COLO668 (cell line): ENCODE results near the gene RAB1A.
"Not testable (repeated sequence)": the region's sequence is repeated elsewhere in the genome, so short reads cannot be mapped to it uniquely, and the experiment has no call there.

Source experiments
- DNase-seq: peaks from one replicate; lab custom pipeline; 2025; ENCODE audit not compliant: unreplicated experiment; lab: John Stamatoyannopoulos, UW

RAB1A gene

DNA sequence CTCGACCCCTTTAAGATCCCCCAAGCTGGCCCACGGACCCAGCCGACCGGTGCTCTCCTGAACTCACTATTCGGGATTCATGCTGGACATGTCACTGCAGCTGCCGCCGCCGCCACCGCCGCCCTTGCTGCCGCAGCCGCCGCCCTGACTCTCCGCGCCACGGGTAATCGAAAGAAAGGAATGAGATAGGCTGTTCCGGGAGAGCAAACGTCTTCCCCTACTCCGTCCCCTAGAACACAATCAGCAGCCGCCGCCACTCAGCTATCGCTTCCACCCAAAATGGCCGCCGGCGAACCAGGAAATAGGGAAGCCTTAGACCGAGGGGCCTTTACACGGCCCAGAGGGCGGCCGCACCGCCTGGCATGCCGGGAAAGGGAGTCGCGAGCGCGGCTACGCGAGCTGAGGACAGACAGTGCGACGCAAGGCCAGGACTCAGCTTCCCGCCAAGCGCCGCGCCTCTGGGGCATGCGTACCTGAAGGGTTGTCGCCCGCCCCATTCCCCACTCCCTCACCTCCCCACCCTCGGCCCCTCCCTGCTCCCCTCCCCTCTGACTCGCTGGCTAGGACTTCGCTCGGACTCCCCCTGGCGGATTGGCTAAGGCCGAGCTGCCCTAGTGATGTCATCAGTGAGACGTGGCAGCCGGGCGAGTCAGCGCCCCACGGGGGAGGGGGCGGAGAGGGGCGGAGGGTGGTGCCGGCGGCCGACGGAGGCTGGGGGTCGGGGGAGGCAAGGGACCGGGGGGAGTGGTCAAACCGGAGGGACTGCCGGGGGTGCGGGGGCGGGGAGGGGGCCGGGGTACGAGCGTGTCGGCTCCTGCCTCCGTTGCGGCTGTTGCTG, at the start of gene RAB1A:
RAB1A (minus strand) TSS at position 281 of the 838 bp plus-strand sequence; CDS start at position 90, 191 bp downstream.
- DNase-seq, result peak; percentile 99

DNA sequence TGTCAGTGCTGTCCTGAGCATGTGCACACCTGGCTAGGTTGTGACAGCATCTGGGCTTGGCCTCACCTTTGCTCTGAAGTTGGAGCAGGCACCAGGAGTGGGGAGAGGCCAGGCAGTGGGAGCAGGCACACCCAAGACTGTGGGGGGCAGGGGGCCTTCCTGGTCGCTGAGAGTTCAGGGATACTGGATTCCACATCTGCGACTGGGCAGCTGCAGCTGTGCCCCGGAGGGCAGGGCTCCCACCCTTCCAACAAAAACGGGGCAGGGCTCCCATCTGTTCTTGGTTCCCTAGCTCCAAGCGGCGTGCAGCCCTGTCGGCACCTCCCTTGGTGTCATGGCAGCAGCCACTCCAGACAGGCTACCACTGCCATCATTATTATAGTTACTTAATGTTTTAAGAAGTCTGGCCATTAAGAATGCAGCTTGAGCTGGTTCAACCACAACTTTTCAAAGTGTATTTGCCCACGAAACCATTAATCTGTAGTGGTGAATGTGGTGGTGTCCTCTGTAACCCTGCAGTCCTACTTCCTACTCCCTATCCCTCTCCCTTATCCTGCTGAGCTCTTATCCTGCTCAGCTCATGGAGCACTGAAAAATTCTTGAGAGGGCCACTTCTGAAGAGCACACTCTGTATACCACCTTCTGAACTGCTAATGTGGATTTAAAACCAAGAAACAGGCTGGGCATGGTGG, 48.0 kb upstream of the RAB1A start:
- DNase-seq, result no peak

DNA sequence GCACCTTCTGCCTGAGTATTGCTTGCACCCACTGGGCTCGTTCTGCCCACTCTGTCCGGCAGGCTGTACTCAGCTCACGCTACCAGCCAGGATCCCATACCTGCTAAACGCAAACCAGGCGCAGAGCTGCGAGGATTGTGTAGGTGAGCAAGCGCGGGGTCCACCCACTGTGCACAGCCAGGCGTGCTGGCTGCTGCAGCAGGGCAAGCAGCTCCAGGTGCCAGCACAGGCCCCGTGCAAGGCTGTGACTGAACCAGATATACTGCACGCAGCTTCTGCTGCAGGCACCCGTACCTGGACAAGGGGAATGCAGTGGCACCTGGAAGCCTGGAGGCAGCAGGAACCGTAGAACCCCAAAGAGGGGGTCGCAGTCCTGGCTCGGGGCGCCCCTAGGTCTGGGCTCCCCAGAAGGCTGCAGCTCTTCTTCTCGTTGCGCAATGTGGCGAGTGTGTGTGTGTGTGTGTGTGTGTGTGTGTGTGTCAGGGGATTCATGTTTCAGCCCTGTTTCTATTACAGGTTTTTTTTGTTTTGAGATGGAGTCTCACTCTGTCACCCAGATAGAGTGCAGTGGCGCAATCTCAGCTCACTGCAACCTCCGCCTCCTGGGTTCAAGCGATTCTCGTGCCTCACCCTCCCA, 46.1 kb upstream of the RAB1A start:
- no peak for DNase-seq

DNA sequence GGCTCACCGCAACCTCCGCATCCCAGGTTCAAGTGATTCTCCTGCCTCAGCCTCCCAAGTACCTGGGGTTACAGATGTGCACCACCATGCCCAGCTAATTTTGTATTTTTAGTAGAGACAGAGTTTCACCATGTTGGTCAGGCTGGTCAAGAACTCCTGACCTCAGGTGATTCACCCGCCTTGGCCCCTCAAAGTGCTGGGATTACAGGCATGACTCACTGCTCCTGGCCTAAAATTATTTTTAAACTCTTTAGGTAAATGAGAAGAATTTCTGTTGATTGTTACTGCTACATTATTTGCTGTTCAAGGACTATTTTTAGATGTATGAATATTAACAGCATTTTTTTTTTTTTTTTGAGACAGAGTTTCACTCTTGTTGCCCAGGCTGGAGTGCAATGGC, 44.1 kb upstream of the RAB1A start:
- not testable (repeated sequence) for DNase-seq

DNA sequence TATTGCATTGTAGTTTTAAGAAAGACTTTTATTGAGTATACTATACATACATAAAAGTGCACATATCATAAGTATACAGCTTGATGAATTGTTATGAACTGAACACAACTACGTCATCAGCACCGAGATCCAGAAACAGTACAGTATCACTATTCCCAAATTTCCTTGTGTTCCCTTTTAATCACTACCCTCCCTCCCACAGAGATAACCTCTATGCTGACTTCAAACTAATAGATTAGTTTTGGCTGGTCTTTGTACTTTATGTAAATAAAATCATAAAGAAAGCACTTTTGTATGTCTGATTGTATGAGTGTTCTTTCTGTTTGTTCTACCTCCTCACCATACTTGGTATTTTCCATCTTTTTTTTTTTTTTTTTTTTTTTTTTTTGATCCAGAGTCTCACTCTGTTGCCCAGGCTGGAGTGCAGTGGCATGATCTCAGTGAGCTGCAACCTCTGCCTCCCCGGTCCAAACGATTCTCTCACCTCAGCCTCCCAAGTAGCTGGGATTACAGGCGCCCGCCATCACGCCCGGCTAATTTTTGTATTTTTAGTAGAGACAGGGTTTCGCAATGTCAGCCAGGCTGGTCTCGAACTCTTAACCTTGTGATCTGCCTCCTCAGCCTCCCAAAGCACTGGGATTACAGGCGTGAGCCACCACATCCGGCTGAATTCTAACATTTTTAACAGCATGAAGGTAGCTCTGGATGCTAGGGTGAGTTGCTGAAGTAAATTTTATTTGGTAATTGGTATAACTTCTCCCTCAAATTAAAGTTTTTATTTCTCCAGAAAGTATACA, 43.3 kb upstream of the RAB1A start:
- no peak for DNase-seq

DNA sequence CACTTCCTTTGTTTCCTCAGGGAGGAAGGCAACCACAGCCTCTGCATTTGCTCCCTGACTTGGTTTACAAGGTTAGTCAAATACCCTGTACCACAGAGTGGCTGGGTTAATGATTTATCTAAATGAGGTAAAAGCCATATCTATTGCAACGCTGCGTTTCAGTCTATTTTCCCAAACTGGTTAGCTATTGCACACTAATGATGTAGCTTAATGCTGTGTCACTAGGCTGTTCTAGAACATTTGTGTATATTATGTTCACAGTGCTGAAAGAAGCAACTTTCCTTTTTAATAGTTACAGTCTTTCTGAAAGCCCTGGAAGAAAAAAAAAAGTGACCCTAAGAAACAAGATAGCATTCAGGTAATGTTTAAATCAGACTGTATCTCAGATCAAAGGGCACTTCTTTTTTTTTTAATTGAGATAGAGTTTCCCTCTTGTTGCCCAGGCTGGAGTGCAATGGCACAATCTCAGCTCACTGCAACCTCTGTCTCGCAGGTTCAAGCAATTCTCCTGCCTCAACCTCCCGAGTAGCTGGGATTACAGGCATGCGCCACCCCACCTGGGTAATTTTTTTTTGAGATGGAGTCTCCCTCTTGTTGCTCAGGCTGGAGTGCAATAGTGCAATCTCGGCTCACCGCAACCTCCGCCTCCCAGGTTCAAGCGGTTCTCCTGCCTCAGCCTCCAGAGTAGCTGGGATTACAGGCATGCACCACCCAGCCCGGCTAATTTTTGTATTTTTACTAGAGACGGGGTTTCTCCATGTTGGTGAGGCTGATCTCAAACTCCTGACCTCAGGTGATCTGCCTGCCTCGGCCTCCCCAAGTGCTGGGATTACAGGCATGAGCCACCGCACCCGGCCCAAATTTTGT, 40.9 kb upstream of the RAB1A start:
- DNase-seq, result not testable (repeated sequence)

DNA sequence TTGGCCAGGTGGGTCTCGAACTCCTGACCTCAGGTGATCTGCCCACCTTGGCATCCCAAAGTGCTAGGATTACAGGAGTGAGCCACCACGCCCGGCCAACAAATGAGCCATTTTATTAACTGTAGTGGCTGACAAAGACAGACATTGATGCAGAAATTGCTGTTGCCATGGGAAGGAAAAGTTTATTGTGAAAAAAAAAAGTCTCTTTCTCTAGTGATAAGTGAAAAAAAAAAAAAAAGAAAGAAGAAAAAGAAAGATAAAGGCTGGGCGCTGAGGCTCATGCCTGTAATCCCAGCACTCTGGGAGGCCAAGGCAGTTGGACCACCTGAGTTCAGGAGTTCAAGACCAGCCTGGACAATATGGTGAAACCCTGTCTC, 39.8 kb upstream of the RAB1A start:
- no peak for DNase-seq

DNA sequence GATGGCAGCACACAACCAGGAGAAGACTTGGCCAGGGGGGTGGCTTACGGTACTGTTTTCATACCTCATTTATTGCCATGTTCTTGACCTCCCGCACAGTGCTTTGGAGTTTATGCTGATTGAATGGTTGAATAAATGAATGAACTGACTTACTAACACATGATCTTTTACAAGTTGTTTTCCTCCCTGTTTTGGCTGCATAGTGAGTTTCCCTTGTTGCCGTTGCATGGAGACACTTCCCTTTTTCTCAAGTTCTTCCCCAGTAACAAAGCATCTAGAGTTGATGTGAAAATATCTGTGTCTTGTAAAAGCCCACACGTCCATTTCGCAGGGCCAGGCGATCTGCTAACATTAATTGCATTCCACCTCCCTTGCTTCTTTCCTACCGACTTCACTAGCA, 35.7 kb upstream of the RAB1A start:
- no peak for DNase-seq

DNA sequence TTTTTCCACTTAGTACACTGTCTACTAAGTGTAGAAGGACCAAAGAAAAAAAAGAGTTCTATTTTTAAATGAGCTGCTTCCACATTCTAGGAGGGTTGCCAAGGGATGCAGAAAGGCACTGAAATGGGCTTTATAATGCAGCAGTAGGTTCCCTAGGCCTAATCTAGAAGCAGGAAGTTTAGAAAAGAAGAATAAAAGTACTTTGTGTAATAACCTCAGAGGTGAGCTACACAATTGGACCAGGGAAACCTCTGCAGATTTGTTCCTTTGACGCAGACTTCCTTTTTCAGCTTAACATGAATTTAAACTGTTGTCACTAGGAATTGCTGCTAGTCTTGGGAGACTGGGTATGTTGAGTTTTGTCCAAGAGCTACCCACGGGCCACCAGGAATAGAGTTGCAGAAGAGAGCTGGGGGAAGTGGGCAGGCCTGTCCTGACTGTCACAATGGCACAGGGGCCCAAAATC, 34.6 kb upstream of the RAB1A start:
- no peak for DNase-seq

DNA sequence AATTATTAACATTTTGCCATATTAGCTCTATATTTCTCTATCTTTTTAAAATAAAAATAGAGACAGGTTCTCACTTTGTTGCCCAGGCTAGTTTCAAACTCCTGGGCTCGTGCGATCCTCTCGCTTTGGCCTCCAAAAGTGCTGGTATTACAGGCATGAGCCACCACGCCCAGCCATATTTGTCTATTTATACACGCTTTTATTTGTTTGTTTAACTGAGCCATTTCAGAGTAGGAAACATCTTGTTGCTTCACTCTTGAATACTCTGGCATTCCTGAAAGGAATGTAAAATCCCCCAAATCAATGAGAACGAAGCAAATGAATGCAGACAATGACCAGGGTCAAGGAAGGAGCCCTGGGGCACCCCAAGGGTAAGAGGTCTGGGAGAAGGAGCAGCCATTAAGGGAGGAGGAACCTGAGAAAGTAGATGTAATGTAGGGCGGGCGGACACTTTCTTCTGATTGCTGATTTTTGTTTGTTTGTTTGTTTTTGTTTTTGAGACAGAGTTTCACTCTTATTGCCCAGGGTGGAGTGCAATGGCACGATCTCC, 31.7 kb upstream of the RAB1A start:
- DNase-seq, result no peak

DNA sequence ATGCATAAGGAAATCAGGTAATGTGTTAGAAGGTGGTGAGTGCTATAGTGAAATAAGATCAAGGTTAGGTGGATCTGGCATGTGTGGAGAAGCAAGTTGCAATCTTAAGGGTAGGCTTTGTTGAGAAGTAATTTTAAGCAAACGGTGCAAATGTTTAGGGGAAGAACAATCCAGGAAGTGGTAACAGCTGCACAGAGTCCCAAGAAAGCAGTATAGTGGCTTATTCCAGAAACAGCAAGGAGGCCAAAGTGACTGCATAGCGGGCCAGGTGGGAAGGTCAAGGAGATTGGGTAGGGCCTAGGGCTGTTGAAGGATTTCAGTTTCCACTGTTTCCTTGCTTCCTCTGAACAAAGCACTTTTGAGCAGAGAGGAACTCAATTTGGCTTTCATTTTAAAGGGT, 30.0 kb upstream of the RAB1A start:
- DNase-seq, result no peak

DNA sequence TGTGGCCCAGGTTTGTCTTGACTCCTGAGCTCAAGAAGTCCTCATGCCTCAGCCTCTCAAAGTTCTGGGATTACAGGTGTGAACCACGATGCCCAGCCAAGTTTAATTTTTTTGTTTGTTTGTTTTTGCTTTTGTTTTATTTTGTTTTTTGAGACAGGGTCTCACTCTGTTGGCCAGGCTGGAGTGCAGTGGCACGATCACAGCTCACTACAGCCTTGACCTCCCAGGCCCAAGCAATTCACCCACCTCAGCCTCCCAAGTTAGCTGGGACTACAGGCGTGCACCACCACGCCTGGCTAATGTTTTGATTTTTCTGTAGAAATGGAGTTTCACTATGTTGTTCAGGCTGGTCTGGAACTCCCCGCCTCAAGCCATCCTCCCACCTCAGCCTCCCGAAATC, 29.4 kb upstream of the RAB1A start:
- no peak for DNase-seq

DNA sequence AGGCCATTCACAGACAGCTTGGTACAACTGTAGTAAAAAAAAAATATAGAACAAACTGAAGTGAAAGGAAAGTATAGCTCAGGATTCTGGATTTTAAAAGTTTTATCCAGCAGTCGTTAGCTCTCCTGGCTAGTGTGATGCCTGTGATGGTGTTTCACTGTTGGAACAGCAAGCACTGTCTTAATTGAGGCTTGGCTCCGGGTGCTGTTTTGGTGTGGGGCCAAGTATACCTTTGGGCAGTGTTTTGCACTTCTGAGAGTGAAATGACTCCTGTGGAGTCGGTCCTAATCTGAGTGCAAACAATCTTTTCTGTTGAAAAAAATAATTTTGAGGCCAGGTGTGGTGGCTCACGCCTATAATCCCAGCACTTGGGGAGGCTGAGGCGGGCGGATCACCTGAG, 28.7 kb upstream of the RAB1A start:
- no peak for DNase-seq

DNA sequence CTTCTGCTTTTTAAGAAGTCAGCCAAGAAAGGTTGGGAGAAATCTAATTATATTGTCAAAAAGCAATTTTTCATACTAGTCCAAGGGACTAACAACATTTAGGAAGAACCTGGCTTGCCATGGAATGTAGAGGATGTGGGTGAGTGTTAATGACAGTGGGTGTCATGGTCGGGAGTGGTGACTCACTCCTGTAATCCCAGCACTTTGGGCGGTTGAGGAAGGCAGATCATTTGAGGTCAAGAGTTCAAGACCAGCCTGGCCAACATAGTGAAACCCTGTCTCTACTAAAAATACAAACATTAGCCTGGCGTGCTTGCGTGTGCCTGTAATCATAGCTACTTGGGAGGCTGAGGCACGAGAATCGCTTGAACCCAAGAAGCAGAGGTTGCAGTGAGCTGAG, 27.9 kb upstream of the RAB1A start:
- DNase-seq, result not testable (repeated sequence)

DNA sequence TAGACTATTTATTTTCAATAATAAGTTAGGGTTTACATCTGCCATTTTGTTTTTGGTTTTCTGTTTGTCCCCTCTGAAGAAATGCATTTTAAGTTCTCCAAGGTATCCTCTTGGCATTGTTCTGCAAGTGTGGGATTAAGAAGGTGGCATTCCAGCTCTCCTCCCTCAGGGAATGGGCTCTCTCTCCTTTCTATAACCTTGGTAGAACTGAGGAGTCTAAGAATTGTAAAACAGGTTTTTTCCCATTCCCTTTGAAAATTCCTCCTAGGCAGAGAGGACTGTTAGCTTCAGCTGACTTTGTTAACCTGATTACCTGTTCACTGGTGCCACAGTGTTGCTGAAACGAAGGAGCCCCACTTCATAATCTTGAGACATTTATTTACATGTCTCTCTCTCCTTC, 26.1 kb upstream of the RAB1A start:
- DNase-seq, result no peak

DNA sequence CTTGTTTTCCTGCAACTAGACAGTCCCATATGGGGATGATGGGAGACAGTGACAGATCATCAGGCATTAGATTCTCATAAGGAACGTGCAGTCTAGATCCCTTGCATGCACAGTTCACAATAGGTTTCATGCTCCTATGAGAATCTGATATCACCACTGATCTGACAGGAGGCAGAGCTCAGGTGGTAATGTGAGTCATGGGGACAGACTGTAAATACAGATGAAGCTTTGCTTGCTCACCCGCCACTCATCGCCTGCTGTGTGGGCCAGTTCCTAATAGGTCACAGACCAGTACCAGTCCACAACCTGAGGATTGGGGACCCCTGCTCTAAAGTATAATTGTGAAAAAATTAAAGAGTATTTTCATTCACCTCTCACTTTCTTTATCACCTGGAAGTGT, 23.6 kb upstream of the RAB1A start:
- peak; percentile 9 for DNase-seq

DNA sequence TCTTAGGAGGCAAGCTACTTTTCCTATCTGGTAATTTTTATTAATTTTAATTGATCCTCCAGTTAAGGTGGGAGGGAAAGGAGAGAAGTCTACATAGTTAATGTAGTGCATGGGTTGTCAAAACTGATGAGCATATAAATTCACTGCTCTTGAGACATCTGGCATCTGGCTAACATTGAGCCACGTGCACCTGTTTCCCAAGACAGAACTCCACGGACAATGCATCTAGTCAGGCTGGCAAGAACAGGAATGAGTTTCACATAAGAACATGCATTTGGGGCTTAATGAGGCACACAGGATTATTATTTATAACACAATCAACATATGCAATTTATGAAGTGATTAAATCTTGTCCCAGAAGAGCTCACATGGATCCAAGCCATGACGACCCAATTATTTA, 16.2 kb upstream of the RAB1A start:
- DNase-seq, result no peak

DNA sequence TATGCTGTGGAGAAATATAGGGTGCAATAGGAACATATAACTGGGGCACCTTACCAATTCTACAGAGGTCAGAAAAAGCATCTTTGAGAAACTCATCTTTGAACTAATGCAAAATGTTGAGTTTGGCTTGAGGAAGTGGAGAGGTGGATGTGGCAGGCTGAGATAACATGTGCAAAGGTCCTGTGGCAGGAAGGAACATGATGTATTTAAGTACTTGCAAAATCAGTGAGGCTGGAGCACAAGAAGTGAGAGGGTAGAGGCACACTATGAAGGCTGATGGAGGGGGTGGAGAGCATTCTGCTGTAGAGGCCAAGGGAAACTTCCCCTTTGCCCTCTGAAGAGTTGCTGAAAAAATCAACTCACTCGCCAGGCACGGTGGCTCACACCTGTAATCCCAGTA, 14.7 kb upstream of the RAB1A start:
- DNase-seq, result no peak

DNA sequence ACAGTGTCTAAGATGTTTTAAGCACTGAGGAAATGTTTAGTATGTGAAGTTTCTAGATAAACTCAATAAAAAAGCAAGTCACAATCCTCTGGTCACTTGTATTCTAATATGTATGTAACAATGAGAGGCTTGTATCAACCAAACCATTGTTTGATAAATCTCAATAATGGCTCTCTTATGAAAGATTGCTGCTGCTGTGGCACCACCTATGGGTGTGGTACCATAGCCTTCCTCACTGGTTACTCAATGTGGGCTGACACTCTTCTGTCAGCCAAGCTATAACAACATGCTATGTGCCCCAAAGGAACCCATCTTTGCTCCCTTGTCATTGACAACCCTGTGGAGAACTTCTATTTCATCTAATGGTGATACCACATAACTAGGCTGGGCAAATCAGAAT, 12.6 kb upstream of the RAB1A start:
- no peak for DNase-seq

DNA sequence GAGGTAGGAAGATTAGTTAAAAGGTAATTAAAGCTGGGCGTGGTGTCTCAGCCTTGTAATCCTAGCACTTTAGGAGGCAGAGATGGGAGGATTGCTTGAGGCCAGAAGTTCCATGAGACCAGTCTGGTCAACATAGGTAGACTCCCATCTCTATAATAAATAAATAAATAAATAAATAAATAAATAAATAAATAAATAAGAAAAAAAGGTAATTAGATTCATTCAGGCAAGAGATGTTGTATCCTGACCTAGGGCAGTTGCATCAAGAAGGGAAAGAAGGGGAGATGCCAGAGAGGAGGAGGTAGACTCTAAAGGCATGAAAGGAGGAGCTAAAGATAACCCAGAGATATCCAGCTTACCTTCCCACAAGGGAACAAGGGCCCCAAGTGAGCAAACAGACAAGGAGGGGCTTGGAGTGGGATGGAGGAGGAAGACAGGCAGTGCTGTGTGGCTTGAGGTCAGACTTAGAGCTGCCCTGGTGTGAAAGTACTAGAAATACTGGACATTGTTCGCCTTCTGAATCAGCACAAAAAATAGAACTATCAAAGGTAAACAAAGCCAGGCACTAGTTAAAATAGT, 7.4 kb upstream of the RAB1A start:
- DNase-seq, result no peak
